ENCODE measurements around the gene CACNA2D3. TPM values are rescaled to one million over a fixed set of nuclear protein-coding genes. Genes with fewer than 3 reads are reported as not detected.

Gene CACNA2D3
- total RNA-seq, 2 experiments from 2014 or later = not detected

DNA sequence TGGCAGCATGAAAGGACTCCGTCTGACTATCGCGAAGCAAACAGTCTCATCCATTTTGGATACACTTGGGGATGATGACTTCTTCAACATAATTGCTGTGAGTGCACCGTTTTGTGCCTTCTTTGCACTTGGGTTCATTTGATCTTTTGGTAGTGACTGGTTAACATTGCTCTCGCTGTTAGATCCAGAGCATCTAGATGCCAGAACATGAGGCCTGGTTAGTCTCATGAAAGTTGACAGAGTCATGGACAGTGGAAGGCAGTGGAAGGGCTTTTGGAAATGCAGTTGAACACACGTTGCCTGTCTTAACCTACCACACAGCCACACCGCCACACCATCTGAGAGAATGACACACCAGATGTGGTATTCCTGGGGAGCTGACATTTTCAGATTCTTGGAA, 447.7 kb downstream of the CACNA2D3 start:
- no peaks in the 10 kb centered on the region for H3K36me3 ChIP-seq (ENCODE audit: insufficient read depth, low read length)
- no TSS peak for BruUV-seq (replicated peaks)
- no peaks in the 10 kb centered on the region for H3K4me1 ChIP-seq (ENCODE audit: insufficient read depth, low read length, poor library complexity, severe bottlenecking)
- H3K9me3 ChIP-seq (ENCODE audit: low read length) = no peaks in the 10 kb centered on the region
- no peak for TF ChIP-seq EZH2phosphoT487 (IDR thresholded peaks at IDR 0.05; ENCODE audit: borderline replicate concordance, low read depth, low read length)
- TF ChIP-seq, protein P1, sequence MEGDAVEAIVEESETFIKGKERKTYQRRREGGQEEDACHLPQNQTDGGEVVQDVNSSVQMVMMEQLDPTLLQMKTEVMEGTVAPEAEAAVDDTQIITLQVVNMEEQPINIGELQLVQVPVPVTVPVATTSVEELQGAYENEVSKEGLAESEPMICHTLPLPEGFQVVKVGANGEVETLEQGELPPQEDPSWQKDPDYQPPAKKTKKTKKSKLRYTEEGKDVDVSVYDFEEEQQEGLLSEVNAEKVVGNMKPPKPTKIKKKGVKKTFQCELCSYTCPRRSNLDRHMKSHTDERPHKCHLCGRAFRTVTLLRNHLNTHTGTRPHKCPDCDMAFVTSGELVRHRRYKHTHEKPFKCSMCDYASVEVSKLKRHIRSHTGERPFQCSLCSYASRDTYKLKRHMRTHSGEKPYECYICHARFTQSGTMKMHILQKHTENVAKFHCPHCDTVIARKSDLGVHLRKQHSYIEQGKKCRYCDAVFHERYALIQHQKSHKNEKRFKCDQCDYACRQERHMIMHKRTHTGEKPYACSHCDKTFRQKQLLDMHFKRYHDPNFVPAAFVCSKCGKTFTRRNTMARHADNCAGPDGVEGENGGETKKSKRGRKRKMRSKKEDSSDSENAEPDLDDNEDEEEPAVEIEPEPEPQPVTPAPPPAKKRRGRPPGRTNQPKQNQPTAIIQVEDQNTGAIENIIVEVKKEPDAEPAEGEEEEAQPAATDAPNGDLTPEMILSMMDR (conservative IDR thresholded peaks at IDR 0.05; ENCODE audit: low read length) = no peak
- no peaks in the 10 kb centered on the region for H4K20me1 ChIP-seq (ENCODE audit: insufficient read depth, low read length)
- no peaks in the 10 kb centered on the region for H3K9me2 ChIP-seq (ENCODE audit: insufficient read depth, low read length)
- CTCF ChIA-PET (ENCODE audit: unreplicated experiment) = no interaction called here
- intact Hi-C loops (cut with micrococcal nuclease; ENCODE audit: unreplicated experiment) = no loop called here
- H3K27ac ChIP-seq (ENCODE audit: low read depth, low read length, poor library complexity, severe bottlenecking) = no peak overlapping the region
- no peak overlapping the region for H3K4me2 ChIP-seq (ENCODE audit: low read length)
- no peak overlapping the region for H2AFZ ChIP-seq (ENCODE audit: low read length)
- H3K4me3 ChIP-seq (ENCODE audit: low read depth, low read length, poor library complexity, severe bottlenecking) = no peak overlapping the region
- no peak for DNase-seq (ENCODE audit: low spot score)
- POLR2A ChIA-PET = interaction anchor here (1.2 kb wide), 1 partner anchor 117 kb away, joined by 3 read pairs; no protein-coding TSS in a partner anchor
- H3K79me2 ChIP-seq (ENCODE audit: insufficient read depth, low read depth, low read length) = no peaks in the 10 kb centered on the region

DNA sequence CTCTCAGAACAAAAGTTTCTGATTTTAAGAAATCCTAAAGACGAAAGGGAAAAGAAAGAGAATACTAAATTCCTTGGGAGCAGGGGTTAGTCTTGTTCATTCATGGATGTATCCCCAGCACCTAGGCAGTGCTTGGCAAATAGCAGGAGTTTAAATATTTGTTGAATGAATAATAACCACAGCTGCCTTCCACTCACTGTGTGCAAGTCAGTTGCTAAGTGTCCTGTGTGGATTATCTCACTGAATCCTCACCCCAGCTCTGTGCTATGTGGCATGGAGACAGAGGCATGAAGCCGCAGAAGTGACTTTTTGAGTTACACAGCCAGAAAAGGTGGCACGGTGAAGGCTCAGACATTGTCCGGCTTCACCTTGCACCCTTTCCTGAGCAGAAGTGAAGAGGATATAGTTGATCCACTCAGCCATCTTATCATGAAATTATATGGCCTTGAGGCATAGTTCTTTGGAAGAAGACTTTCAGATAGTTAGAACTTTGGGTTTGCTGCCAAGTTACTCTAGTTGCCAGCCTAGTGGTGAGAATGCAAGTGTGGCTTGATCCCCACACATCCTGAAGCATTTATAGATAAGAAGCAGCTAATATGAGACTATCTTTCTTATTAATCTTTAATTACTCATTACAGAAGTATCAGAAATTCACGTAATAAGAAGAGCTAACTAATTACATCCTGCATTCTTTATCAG, 450.0 kb downstream of the CACNA2D3 start:
- no peaks in the 10 kb centered on the region for H3K4me1 ChIP-seq (ENCODE audit: insufficient read depth, low read length, poor library complexity, severe bottlenecking)
- H3K4me3 ChIP-seq (ENCODE audit: low read depth, low read length, poor library complexity, severe bottlenecking) = no peak overlapping the region
- no TSS peak for BruUV-seq (replicated peaks)
- H3K27ac ChIP-seq (ENCODE audit: low read depth, low read length, poor library complexity, severe bottlenecking) = no peak overlapping the region
- ChIA-PET CTCF (ENCODE audit: unreplicated experiment) (no interaction called here), POLR2A (interaction anchor here (0.6 kb wide), 1 partner anchor 412 kb away, joined by 3 read pairs; no protein-coding TSS in a partner anchor)
- H4K20me1 ChIP-seq (ENCODE audit: insufficient read depth, low read length) = no peaks in the 10 kb centered on the region
- no peak overlapping the region for H3K4me2 ChIP-seq (ENCODE audit: low read length)
- H3K79me2 ChIP-seq (ENCODE audit: insufficient read depth, low read depth, low read length) = no peaks in the 10 kb centered on the region
- intact Hi-C loops (cut with micrococcal nuclease; ENCODE audit: unreplicated experiment) = no loop called here
- no peak for DNase-seq (ENCODE audit: low spot score)
- no peaks in the 10 kb centered on the region for H3K9me2 ChIP-seq (ENCODE audit: insufficient read depth, low read length)
- TF ChIP-seq EZH2phosphoT487 (IDR thresholded peaks at IDR 0.05; ENCODE audit: borderline replicate concordance, low read depth, low read length) = no peak
- TF ChIP-seq, protein P1 (conservative IDR thresholded peaks at IDR 0.05; ENCODE audit: low read length) = no peak
- no peak overlapping the region for H2AFZ ChIP-seq (ENCODE audit: low read length)
- H3K9me3 ChIP-seq (ENCODE audit: low read length) = no peaks in the 10 kb centered on the region
- H3K36me3 ChIP-seq (ENCODE audit: insufficient read depth, low read length) = no peaks in the 10 kb centered on the region

- no peak for DNase-seq (ENCODE audit: low spot score)
- H3K9me3 ChIP-seq (ENCODE audit: low read length) = no peaks in the 10 kb centered on the region
- TF ChIP-seq, protein P1 (conservative IDR thresholded peaks at IDR 0.05; ENCODE audit: low read length) = no peak
- no peak for TF ChIP-seq EZH2phosphoT487 (IDR thresholded peaks at IDR 0.05; ENCODE audit: borderline replicate concordance, low read depth, low read length)
- no peaks in the 10 kb centered on the region for H3K79me2 ChIP-seq (ENCODE audit: insufficient read depth, low read depth, low read length)
- POLR2A ChIA-PET = no interaction called here
- no peaks in the 10 kb centered on the region for H3K9me2 ChIP-seq (ENCODE audit: insufficient read depth, low read length)
- H3K4me3 ChIP-seq (ENCODE audit: low read depth, low read length, poor library complexity, severe bottlenecking) = no peak overlapping the region
- H3K4me2 ChIP-seq (ENCODE audit: low read length) = no peak overlapping the region
- no peaks in the 10 kb centered on the region for H3K36me3 ChIP-seq (ENCODE audit: insufficient read depth, low read length)
- no peaks in the 10 kb centered on the region for H3K4me1 ChIP-seq (ENCODE audit: insufficient read depth, low read length, poor library complexity, severe bottlenecking)
- intact Hi-C loops (cut with micrococcal nuclease; ENCODE audit: unreplicated experiment) = no loop called here
- no peak overlapping the region for H2AFZ ChIP-seq (ENCODE audit: low read length)
- no TSS peak for BruUV-seq (replicated peaks)
- H3K27ac ChIP-seq (ENCODE audit: low read depth, low read length, poor library complexity, severe bottlenecking) = no peak overlapping the region
- CTCF ChIA-PET (ENCODE audit: unreplicated experiment) = no interaction called here
- H4K20me1 ChIP-seq (ENCODE audit: insufficient read depth, low read length) = no peaks in the 10 kb centered on the region
Measured at GRCh38 chr3:54573858-54574257, 451.5 kb downstream of the CACNA2D3 start.
